Activated CD8-positive, alpha-beta memory T cell treated with anti-CD3 and anti-CD28 coated beads, Interleukin-2, amount 10 ng/mL, durations not matched to agents 7 days and 5 days (primary cell): Measurements from ENCODE around the gene CNTNAP5. TPM values are rescaled to one million over a fixed set of nuclear protein-coding genes. Genes with fewer than 3 reads are reported as not detected.

Experiments used
- ATAC-seq: fragments of 150-1000 bp; cut with Tn5 transposase; one replicate; pipeline ENCODE4 v1.10.0; 2021; ENCODE audit warnings: moderate library complexity
- CTCF ChIA-PET: fragments of 350-600 bp; sonication (Branson Sonifier 250); formaldehyde crosslinking; loops from one replicate; lab custom pipeline; 2021; ENCODE audit warnings: antibody characterized with exemption; lab: Charles Lee
- DNase-seq: peaks from one replicate; pipeline ENCODE4 v3.0.0-alpha.2; 2020
- H3K27ac Mint-ChIP-seq: one replicate; pipeline ENCODE4 v1.8.0; 2021; ENCODE audit warnings: mild to moderate bottlenecking, mixed read lengths
- H3K27me3 Mint-ChIP-seq: one replicate; pipeline ENCODE4 v1.8.0; 2021; ENCODE audit warnings: mixed read lengths
- H3K36me3 Mint-ChIP-seq: one replicate; pipeline ENCODE4 v1.8.0; 2021; ENCODE audit warnings: mild to moderate bottlenecking, mixed read lengths
- H3K4me1 Mint-ChIP-seq: one replicate; pipeline ENCODE4 v1.8.0; 2021; ENCODE audit warnings: mixed read lengths
- H3K4me3 Mint-ChIP-seq: one replicate; pipeline ENCODE4 v1.8.0; 2021; ENCODE audit warnings: mild to moderate bottlenecking, moderate library complexity, mixed read lengths
- H3K9me3 Mint-ChIP-seq: one replicate; pipeline ENCODE4 v1.8.0; 2022; ENCODE audit warnings: low read depth, mixed read lengths
- total RNA-seq, 2 experiments: library from RNA; stranded (reverse); gene quantifications; one replicate each; pipeline ENCODE4 v1.2.3, GENCODE V29; 2021

CNTNAP5 gene
- total RNA-seq, 2 experiments from 2014 or later: not detected

DNA sequence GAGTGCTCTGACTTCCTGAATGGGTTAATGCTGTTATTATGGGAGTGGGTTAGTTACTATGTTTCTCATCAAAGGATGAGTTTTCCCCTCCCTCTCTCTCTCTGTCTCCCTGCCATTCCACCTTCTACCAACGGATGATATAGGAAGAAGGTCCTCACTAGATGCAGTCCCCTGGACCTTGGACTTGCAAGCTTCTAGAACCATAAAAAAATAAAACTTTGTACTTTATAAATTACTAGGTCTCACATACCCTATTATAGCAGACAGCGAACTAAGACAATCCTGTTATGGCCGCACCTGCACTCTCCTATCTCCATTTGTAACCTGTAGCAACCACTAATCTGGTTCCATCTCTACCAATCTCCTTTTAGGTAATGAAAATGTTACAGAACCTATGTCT is 564.9 kb downstream of the CNTNAP5 start:
- Mint-ChIP-seq H3K9me3 (peaks cover 7% of the 10 kb centered on the region), H3K36me3 (no peaks in the 10 kb centered on the region), H3K27me3 (no peaks in the 10 kb centered on the region), H3K4me3 (no peak overlapping the region), H3K4me1 (no peaks in the 10 kb centered on the region), H3K27ac (no peak overlapping the region)
- DNase-seq (no peak), ATAC-seq (no peak)
- CTCF ChIA-PET: no interaction called here

DNA sequence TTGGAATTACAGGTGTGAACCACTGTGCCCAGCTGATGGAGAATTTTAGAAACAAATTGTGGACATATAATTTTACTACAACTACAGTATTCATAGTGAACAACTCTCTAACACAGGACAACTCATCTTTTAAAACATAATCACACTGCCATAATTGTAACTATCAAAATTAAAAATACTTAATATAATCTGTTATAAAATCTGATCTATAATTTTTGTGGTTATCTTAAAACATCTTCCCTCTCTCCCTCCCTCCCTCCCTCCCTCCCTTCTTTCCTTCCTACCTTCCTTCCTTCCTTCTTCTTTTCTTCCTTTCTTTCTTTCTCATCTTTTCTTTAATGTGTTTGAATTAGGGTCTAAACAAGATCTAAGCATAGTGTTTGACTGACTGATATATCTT is 577.7 kb downstream of the CNTNAP5 start:
- DNase-seq: no peak
- peaks cover 15% of the 10 kb centered on the region for H3K9me3 Mint-ChIP-seq
- no peak for ATAC-seq
- H3K36me3 Mint-ChIP-seq: no peaks in the 10 kb centered on the region
- no peaks in the 10 kb centered on the region for H3K4me1 Mint-ChIP-seq
- H3K4me3 Mint-ChIP-seq: no peak overlapping the region
- H3K27ac Mint-ChIP-seq: no peak overlapping the region
- H3K27me3 Mint-ChIP-seq: no peaks in the 10 kb centered on the region
- CTCF ChIA-PET: no interaction called here

DNA sequence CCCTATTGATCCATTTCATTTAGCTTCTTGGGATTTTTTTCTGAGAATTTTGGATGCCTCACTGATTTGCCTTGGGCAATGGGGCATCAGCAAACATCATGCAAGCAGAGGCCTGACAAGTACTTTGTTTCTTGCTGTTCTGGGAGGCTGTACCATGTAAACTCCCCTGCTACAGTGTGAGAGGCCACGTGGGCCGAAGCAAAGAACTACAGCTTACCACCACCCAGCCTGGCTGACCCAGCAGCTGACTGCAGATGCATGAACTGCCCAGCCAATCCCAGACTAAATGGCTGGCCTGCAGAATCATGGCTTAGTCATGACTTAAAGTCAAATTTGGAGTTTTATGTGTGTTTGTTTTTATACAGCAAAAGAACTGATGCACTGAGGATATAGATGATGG is 579.9 kb downstream of the CNTNAP5 start:
- no peak overlapping the region for H3K4me3 Mint-ChIP-seq
- no peaks in the 10 kb centered on the region for H3K27me3 Mint-ChIP-seq
- ATAC-seq: no peak
- no peaks in the 10 kb centered on the region for H3K36me3 Mint-ChIP-seq
- DNase-seq: no peak
- H3K27ac Mint-ChIP-seq: no peak overlapping the region
- peaks cover 13% of the 10 kb centered on the region for H3K9me3 Mint-ChIP-seq
- CTCF ChIA-PET: no interaction called here
- no peaks in the 10 kb centered on the region for H3K4me1 Mint-ChIP-seq

DNA sequence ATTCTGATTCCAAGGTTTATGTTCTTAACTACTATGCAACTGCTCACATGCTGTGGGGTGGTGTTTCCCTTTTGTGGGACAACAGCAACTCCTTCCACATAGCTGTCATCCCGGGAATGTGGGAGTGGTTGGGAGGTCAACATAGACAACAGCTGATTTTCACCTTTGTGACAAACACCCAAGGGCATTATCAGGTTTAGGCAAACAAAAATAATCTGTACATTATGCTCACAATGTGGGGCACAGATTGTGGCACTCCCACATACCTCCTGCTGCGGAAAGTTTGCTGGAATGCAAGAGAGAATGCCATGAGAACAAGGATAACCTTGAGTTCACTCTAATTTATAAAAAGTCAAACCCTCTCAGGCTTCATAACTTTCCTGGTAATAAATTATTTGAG is 582.6 kb downstream of the CNTNAP5 start:
- CTCF ChIA-PET: no interaction called here
- H3K4me3 Mint-ChIP-seq: no peak overlapping the region
- H3K36me3 Mint-ChIP-seq: no peaks in the 10 kb centered on the region

DNA sequence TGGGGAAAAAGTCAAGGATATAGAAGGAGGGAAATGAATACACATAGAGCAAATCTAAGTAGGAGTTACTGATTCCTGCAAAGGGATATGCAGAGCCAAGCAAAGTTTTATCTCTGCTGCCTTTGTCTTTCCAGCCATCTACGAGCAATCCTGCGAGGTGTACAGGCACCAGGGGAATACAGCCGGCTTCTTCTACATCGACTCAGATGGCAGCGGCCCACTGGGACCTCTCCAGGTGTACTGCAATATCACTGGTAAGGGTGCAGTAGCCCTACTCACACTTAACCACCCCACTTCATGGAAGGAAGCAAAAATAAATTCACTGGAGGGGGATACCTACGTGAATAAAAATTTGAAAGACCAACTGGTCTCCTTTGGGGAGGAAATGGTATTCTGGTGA is 584.6 kb downstream of the CNTNAP5 start:
- Mint-ChIP-seq H3K27me3 (no peaks in the 10 kb centered on the region), H3K36me3 (no peaks in the 10 kb centered on the region), H3K27ac (no peak overlapping the region), H3K4me1 (no peaks in the 10 kb centered on the region), H3K9me3 (peaks cover 4% of the 10 kb centered on the region), H3K4me3 (no peak overlapping the region)
- ATAC-seq (no peak), DNase-seq (no peak)
- CTCF ChIA-PET: no interaction called here

More for the DNA sequence above, 582.6 kb downstream of the CNTNAP5 start:
- Mint-ChIP-seq H3K9me3 (peaks cover 10% of the 10 kb centered on the region), H3K27ac (no peak overlapping the region), H3K4me1 (no peaks in the 10 kb centered on the region), H3K27me3 (no peaks in the 10 kb centered on the region)
- ATAC-seq: no peak
- no peak for DNase-seq

DNA sequence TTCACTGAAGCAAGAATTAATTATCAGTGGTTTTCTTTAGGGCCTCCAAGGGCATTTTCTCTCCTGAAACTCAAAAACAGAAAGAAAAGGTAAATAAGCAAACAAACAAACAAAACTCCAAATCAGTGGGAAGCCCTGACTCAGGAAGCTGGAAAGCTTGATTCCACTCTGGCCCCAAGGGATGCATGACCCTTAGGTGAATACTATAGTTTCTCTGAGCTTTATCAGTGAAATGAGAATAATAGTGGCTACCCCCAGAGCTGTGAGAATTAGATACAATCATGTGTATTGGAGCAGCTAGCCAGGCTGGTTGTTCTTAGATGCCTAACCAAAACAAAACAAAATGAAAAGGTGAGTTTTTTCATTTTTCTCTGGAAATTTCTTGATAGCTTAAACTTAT is 585.1 kb downstream of the CNTNAP5 start:
- H3K27me3 Mint-ChIP-seq: no peaks in the 10 kb centered on the region
- H3K36me3 Mint-ChIP-seq: no peaks in the 10 kb centered on the region
- no peak overlapping the region for H3K27ac Mint-ChIP-seq
- no peak overlapping the region for H3K4me3 Mint-ChIP-seq
- peaks cover 2% of the 10 kb centered on the region for H3K9me3 Mint-ChIP-seq
- no peaks in the 10 kb centered on the region for H3K4me1 Mint-ChIP-seq
- CTCF ChIA-PET: no interaction called here
- no peak for DNase-seq
- no peak for ATAC-seq

DNA sequence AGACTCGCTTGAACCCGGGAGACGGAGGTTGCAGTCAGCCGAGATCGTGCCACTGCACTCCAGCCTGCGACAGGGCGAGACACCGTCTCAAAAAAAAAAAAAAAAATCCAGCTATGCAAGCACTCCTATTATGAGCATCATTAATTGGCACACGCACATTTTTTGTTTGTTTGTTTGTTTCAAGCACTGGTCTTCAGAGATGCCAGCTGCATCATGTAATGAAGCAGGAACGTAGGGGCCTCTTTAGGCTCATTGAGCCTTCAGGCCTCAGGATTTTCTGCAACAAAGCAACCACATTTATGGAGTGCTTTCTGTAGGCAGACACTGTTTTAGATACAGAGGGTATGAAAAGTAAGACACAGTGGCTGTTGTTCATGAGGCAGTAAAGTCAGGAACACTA is 585.8 kb downstream of the CNTNAP5 start:
- Mint-ChIP-seq H3K4me3 (no peak overlapping the region), H3K27ac (no peak overlapping the region), H3K4me1 (no peaks in the 10 kb centered on the region), H3K9me3 (peaks cover 2% of the 10 kb centered on the region), H3K27me3 (no peaks in the 10 kb centered on the region), H3K36me3 (no peaks in the 10 kb centered on the region)
- CTCF ChIA-PET: no interaction called here
- DNase-seq: no peak
- no peak for ATAC-seq

DNA sequence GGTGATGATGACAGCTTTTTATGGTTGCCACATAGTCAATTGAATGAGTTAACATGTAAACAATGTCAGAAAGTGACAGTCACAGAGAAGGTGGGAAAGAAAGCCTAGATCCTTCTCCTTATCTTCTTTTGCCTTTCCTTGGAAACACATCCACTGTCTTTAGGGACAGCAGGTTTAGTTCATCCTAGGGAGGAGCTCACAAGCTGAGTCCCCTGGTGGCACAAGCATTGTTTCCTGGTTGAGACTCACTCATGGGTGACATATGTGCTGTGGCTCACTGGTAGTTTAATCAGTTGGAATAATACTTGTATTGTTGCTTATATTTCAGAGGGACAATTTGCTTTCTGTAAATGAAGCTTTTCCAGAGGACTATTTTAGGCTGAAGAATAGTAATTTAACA is 598.5 kb downstream of the CNTNAP5 start:
- no peak for DNase-seq
- Mint-ChIP-seq H3K4me3 (no peak overlapping the region), H3K9me3 (peaks cover 4% of the 10 kb centered on the region), H3K4me1 (no peaks in the 10 kb centered on the region), H3K27ac (no peak overlapping the region), H3K27me3 (no peaks in the 10 kb centered on the region), H3K36me3 (no peaks in the 10 kb centered on the region)
- CTCF ChIA-PET: no interaction called here
- no peak for ATAC-seq

DNA sequence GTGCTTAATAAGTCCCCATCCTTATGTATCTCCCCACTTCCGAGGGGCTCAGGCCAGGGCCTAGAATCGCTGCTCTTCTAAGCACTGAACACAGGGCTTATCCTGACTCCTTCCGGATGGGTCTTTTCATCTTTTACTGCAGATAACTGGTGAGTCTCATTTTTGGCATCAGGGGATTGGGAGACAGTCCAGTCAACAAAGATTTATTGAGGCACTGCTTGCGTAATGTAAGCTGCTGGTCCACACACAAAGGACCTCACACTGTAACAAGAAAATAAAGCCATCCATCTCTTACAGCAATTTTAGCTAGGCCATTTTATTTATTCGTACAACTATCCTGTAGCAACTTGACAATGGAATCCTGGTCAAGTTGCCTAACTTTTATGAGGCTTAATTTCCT is 600.5 kb downstream of the CNTNAP5 start:
- ATAC-seq (no peak), DNase-seq (no peak)
- H3K9me3 Mint-ChIP-seq: peaks cover 6% of the 10 kb centered on the region
- H3K4me1 Mint-ChIP-seq: no peaks in the 10 kb centered on the region
- CTCF ChIA-PET: no interaction called here
- no peaks in the 10 kb centered on the region for H3K27me3 Mint-ChIP-seq
- no peak overlapping the region for H3K4me3 Mint-ChIP-seq
- no peaks in the 10 kb centered on the region for H3K36me3 Mint-ChIP-seq
- H3K27ac Mint-ChIP-seq: no peak overlapping the region

DNA sequence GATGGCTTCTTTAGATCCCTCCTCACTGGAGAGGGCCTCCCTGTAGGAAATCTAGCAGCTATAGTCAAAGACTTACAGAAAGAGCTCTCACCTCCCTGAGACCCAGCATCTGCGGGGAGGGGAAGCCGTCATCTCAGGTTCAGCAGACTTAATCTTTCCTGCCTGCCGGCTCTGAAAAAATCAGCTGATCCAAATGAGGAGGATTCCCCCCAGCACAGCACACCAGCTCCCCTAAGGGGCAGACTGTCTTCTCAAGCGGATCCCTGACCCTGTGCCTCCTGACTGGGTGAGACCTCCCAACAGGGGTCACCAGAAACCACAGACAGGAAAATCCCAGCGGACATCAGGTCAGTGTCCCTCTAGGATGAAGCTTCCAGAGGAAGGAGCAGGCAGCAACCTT is 601.9 kb downstream of the CNTNAP5 start:
- ATAC-seq (no peak), DNase-seq (no peak)
- H3K4me3 Mint-ChIP-seq: no peak overlapping the region
- no peak overlapping the region for H3K27ac Mint-ChIP-seq
- H3K4me1 Mint-ChIP-seq: no peaks in the 10 kb centered on the region
- peaks cover 6% of the 10 kb centered on the region for H3K9me3 Mint-ChIP-seq
- no peaks in the 10 kb centered on the region for H3K36me3 Mint-ChIP-seq
- CTCF ChIA-PET: no interaction called here
- no peaks in the 10 kb centered on the region for H3K27me3 Mint-ChIP-seq

DNA sequence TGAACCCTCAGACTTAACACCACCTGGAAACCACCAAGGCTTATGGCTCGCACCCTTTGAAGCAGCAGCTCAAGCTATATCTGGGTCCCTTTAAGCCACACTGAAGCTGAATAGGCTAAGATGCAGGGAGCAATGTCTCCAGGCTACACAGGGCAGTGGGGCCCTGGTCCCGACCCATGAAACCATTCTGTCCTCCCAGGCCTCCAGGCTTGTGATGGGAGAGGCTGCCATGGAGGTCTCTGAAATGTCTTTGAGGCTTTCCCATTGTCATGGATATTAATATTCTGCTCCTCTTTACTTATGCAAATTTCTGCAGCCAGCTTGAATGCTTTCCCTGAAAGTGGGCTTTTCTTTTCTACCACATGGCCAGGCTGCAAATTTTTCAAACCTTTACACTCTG is 608.7 kb downstream of the CNTNAP5 start:
- Mint-ChIP-seq H3K9me3 (peaks cover 2% of the 10 kb centered on the region), H3K27ac (no peak overlapping the region), H3K4me1 (no peaks in the 10 kb centered on the region), H3K4me3 (no peak overlapping the region), H3K27me3 (no peaks in the 10 kb centered on the region), H3K36me3 (no peaks in the 10 kb centered on the region)
- no peak for ATAC-seq
- no peak for DNase-seq
- CTCF ChIA-PET: no interaction called here

DNA sequence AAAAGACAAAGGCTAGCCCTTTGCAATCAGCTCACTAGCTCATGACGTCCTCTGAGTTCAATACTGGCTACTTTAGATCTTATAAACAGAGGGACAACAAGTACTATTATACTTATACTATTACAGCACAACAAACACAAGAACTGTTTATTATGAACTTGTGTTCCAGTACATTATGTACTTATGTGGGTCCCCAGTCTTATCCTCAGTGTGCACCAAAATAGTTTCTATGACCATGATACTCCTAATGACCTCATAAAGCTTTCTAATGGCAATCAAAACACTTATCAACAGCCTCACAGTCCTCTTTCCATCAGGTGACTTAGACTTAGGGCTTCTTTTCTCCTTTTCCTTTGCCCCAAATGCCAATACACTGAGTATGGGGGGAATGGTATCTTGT is 614.4 kb downstream of the CNTNAP5 start:
- H3K36me3 Mint-ChIP-seq: no peaks in the 10 kb centered on the region
- H3K9me3 Mint-ChIP-seq: peaks cover 3% of the 10 kb centered on the region
- no peak overlapping the region for H3K27ac Mint-ChIP-seq
- CTCF ChIA-PET: no interaction called here
- DNase-seq: no peak
- no peak for ATAC-seq
- no peak overlapping the region for H3K4me3 Mint-ChIP-seq
- H3K4me1 Mint-ChIP-seq: no peaks in the 10 kb centered on the region
- H3K27me3 Mint-ChIP-seq: no peaks in the 10 kb centered on the region

DNA sequence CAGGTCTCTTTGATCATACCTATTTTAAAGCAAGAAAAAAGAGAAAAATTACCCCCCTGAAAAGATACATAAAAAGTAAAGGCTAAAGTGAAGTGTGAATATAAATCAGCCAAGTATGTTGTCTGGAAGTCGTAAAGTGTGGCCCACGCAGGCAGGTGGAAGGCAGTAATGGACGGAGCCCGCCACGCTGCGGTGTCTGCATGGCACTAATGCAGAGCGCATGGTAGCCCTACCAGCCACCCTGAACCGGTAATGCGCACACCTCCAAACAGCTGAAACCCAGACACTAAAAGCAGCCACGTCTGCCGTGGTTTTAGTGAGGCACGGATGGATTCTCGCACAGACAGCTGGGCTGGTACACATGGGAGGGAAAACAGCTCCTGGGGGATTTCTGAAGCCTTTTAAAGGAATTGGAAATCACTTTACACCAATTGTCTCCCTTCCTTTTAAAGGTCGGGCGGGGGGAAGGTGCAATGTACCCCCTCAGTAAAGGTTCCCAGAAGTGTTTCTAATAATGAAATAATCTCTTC is 615.2 kb downstream of the CNTNAP5 start:
- Mint-ChIP-seq H3K4me1 (no peaks in the 10 kb centered on the region), H3K9me3 (peaks cover 3% of the 10 kb centered on the region), H3K27ac (no peak overlapping the region), H3K27me3 (no peaks in the 10 kb centered on the region), H3K36me3 (no peaks in the 10 kb centered on the region), H3K4me3 (no peak overlapping the region)
- CTCF ChIA-PET: no interaction called here
- ATAC-seq: no peak
- no peak for DNase-seq

DNA sequence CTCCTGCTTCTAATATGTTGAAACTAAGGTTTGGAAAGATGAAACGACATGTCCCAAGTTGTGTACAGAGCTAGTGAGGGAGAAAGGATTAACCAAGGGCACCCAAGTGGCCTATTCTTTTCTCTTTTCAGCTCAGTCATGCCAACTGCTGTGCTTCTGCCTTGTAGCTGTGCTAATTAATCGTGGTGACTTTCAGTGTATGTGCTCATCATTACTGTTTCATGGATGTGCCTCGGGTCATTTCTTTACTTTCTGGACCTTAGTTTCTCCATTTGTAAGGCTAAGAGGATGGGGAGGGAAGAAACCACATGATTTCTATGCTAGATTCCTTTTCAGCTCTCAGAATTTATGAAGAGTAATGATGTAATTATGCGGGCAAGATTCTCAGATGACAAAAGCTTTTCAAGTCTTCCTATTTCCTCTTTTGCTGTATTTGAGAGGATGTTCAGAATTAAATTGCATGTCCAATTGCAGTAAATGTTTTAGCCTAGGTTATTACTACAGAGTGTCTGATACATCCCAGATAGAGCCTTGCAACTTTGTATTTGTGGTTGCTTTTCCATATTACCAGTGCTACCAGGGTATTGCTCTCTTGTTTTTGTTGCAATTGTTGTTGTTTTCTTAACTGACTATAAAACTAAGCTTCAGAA is 621.2 kb downstream of the CNTNAP5 start:
- DNase-seq: no peak
- no peak for ATAC-seq
- Mint-ChIP-seq H3K36me3 (no peaks in the 10 kb centered on the region), H3K27ac (no peak overlapping the region), H3K27me3 (no peaks in the 10 kb centered on the region), H3K4me1 (no peaks in the 10 kb centered on the region), H3K9me3 (peaks cover 7% of the 10 kb centered on the region), H3K4me3 (no peak overlapping the region)
- CTCF ChIA-PET: no interaction called here

DNA sequence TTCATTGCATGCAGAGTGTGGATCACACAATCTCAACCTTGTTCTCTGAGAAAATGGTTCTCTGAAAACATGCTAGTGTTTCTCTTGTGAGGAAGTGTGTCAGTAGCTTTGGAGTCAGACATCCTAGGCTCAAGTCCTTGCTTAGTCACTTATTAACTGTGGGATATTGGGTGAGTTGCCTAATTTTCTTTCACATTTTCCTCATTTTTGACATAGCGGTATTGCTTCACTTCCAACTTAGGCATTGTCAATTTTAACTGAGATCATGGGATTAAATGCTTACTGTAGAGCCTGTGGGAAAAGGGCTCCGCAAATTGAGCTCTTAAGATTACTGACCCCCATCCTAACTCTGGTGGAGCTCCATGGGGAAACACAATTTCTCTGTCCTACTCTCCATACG is 622.2 kb downstream of the CNTNAP5 start:
- CTCF ChIA-PET: no interaction called here
- no peak for DNase-seq
- no peak for ATAC-seq
- peaks cover 7% of the 10 kb centered on the region for H3K9me3 Mint-ChIP-seq
- H3K4me1 Mint-ChIP-seq: no peaks in the 10 kb centered on the region
- H3K27me3 Mint-ChIP-seq: no peaks in the 10 kb centered on the region
- no peaks in the 10 kb centered on the region for H3K36me3 Mint-ChIP-seq
- H3K4me3 Mint-ChIP-seq: no peak overlapping the region
- H3K27ac Mint-ChIP-seq: no peak overlapping the region
